H9 (cell line): ENCODE measurements around the gene WDR70. TPM values are rescaled to one million over a fixed set of nuclear protein-coding genes. Genes with fewer than 3 reads are reported as not detected.

Experiments
- DNase-seq: peaks from one replicate; pipeline ENCODE4 v3.0.0-alpha.2; 2017
- H2AFZ ChIP-seq: one replicate; pipeline ENCODE4 v1.6.1; 2013; ENCODE audit warnings: mild to moderate bottlenecking, low read length, control low read depth, moderate library complexity
- H2AK5ac ChIP-seq: 2 replicates; pipeline ENCODE4 v1.6.1; 2013; ENCODE audit warnings: low read length, control low read depth, mixed read lengths; ENCODE audit not compliant: insufficient read length
- H2BK120ac ChIP-seq: one replicate; pipeline ENCODE4 v1.6.1; 2013; ENCODE audit warnings: low read depth, mild to moderate bottlenecking, low read length, control low read depth, inconsistent platforms; ENCODE audit not compliant: poor library complexity, severe bottlenecking
- H2BK12ac ChIP-seq: 2 replicates; pipeline ENCODE4 v1.6.1; 2013; ENCODE audit warnings: low read length, control low read depth, mixed read lengths, low read depth; ENCODE audit not compliant: insufficient read length
- H2BK15ac ChIP-seq: 2 replicates; pipeline ENCODE4 v1.6.1; 2013; ENCODE audit warnings: low read depth, low read length, control low read depth
- H2BK20ac ChIP-seq: one replicate; pipeline ENCODE4 v1.6.1; 2013; ENCODE audit warnings: low read depth, mild to moderate bottlenecking, low read length, control low read depth, inconsistent platforms; ENCODE audit not compliant: poor library complexity, severe bottlenecking
- H2BK5ac ChIP-seq: 2 replicates; pipeline ENCODE4 v1.6.1; 2013; ENCODE audit warnings: low read length, control low read depth, mixed read lengths; ENCODE audit not compliant: insufficient read length
- H3K14ac ChIP-seq: 2 replicates; pipeline ENCODE4 v1.6.1; 2013; ENCODE audit warnings: low read length, control low read depth; ENCODE audit not compliant: insufficient read depth
- H3K18ac ChIP-seq: 2 replicates; pipeline ENCODE4 v1.6.1; 2013; ENCODE audit warnings: low read depth, mild to moderate bottlenecking, mixed read lengths, low read length, control low read depth; ENCODE audit not compliant: insufficient read length
- H3K23ac ChIP-seq: 2 replicates; pipeline ENCODE4 v1.6.1; 2013; ENCODE audit warnings: low read length, control low read depth, mixed read lengths, low read depth; ENCODE audit not compliant: insufficient read length
- H3K23me2 ChIP-seq: 2 replicates; pipeline ENCODE4 v1.6.1; 2013; ENCODE audit warnings: low read depth, mild to moderate bottlenecking, mixed read lengths, low read length, control low read depth; ENCODE audit not compliant: insufficient read length, poor library complexity, severe bottlenecking
- H3K27ac ChIP-seq: 2 replicates; pipeline ENCODE4 v1.5.1; 2013; ENCODE audit warnings: low read length, control low read depth, mixed read lengths, low read depth; ENCODE audit not compliant: insufficient read length
- H3K27me3 ChIP-seq: 2 replicates; pipeline ENCODE4 v1.6.1; 2013; ENCODE audit warnings: low read length, control low read depth, inconsistent platforms; ENCODE audit not compliant: insufficient read depth
- H3K4ac ChIP-seq: 2 replicates; pipeline ENCODE4 v1.6.1; 2013; ENCODE audit warnings: low read depth, mild to moderate bottlenecking, control low read depth, inconsistent platforms, low read length, moderate library complexity
- H3K4me1 ChIP-seq: 2 replicates; pipeline ENCODE4 v1.6.1; 2013; ENCODE audit warnings: low read length, control low read depth, inconsistent platforms; ENCODE audit not compliant: insufficient read depth
- H3K4me2 ChIP-seq: 2 replicates; pipeline ENCODE4 v1.6.1; 2013; ENCODE audit warnings: low read length, control low read depth, mixed read lengths; ENCODE audit not compliant: insufficient read length, insufficient read depth
- H3K56ac ChIP-seq: 2 replicates; pipeline ENCODE4 v1.6.1; 2013; ENCODE audit warnings: low read depth, mild to moderate bottlenecking, mixed read lengths, low read length, control low read depth; ENCODE audit not compliant: insufficient read length
- H3K79me1 ChIP-seq: 2 replicates; pipeline ENCODE4 v1.6.1; 2013; ENCODE audit warnings: low read depth, mild to moderate bottlenecking, moderate library complexity, low read length, control low read depth, inconsistent platforms; ENCODE audit not compliant: insufficient read depth, poor library complexity, severe bottlenecking
- H3K79me2 ChIP-seq: 2 replicates; pipeline ENCODE4 v1.6.1; 2013; ENCODE audit warnings: low read length, control low read depth, inconsistent platforms; ENCODE audit not compliant: insufficient read depth
- H3K9ac ChIP-seq: 2 replicates; pipeline ENCODE4 v1.6.1; 2013; ENCODE audit warnings: low read length, control low read depth, mixed read lengths; ENCODE audit not compliant: insufficient read length; ENCODE audit errors: extremely low read depth
- H3K9me3 ChIP-seq: one replicate; pipeline ENCODE4 v1.6.1; 2013; ENCODE audit warnings: low read depth, low read length, inconsistent platforms; ENCODE audit not compliant: control insufficient read depth
- H3T11ph ChIP-seq: one replicate; pipeline ENCODE4 v1.6.1; 2013; ENCODE audit warnings: mild to moderate bottlenecking, low read length, control low read depth, inconsistent platforms
- H4K20me1 ChIP-seq: one replicate; pipeline ENCODE4 v1.6.1; 2013; ENCODE audit not compliant: control insufficient read depth, insufficient read length, insufficient read depth
- H4K5ac ChIP-seq: 2 replicates; pipeline ENCODE4 v1.6.1; 2013; ENCODE audit warnings: low read depth, mild to moderate bottlenecking, mixed read lengths, low read length, control low read depth; ENCODE audit not compliant: insufficient read length
- H4K8ac ChIP-seq: replicated peaks from 2 replicates; pipeline ENCODE4 v1.6.1; 2013; ENCODE audit warnings: low read length, control low read depth, mixed read lengths, low read depth; ENCODE audit not compliant: insufficient read length
- H4K91ac ChIP-seq: 2 replicates; pipeline ENCODE4 v1.6.1; 2013; ENCODE audit warnings: low read depth, mild to moderate bottlenecking, moderate library complexity, mixed read lengths, low read length, control low read depth; ENCODE audit not compliant: insufficient read length
- H3K27ac Mint-ChIP-seq, 3 experiments: 2 replicates in 2 of 3; 3 replicates in 1 of 3; pipeline ENCODE4 v1.8.0; 2020 to 2021; ENCODE audit warnings: mixed read lengths in 3 of 3, mild to moderate bottlenecking in 1 of 3, moderate library complexity in 1 of 3
- H3K27me3 Mint-ChIP-seq: 2 replicates; pipeline ENCODE4 v1.8.0; 2021; ENCODE audit warnings: low read depth, mild to moderate bottlenecking, moderate library complexity, mixed read lengths
- H3K36me3 Mint-ChIP-seq, 3 experiments: 2 replicates in 2 of 3; 3 replicates in 1 of 3; pipeline ENCODE4 v1.8.0; 2020 to 2021; ENCODE audit warnings: low read depth in 3 of 3, mixed read lengths in 3 of 3; ENCODE audit not compliant: insufficient read depth in 1 of 3
- H3K4me1 Mint-ChIP-seq, 2 experiments: 2 replicates each; pipeline ENCODE4 v1.8.0; 2020; ENCODE audit warnings: mixed read lengths in 2 of 2
- H3K4me3 Mint-ChIP-seq, 2 experiments: 2 replicates in 1 of 2; 3 replicates in 1 of 2; pipeline ENCODE4 v1.8.0; 2020 to 2021; ENCODE audit warnings: mild to moderate bottlenecking in 2 of 2, mixed read lengths in 2 of 2, moderate library complexity in 1 of 2
- H3K9me3 Mint-ChIP-seq, 2 experiments: 2 replicates in 1 of 2; 3 replicates in 1 of 2; pipeline ENCODE4 v1.8.0; 2020; ENCODE audit warnings: mild to moderate bottlenecking in 2 of 2, mixed read lengths in 2 of 2, moderate library complexity in 1 of 2
- CTCF ChIP-seq: fragments of 200-600 bp; sonication (generic); conservative IDR thresholded peaks from 3 replicates; pipeline ENCODE4 v1.8.0; 2021; ENCODE audit warnings: antibody characterized with exemption, mild to moderate bottlenecking
- WGBS: extraction: QIAGEN DNeasy Blood & Tissue Kit; methylation state at CpG from one replicate; pipeline ENCODE4 v1.1.7; 2013; ENCODE audit warnings: missing lambda C conversion rate, low lambda C conversion rate, mixed read lengths; ENCODE audit not compliant: insufficient read length; ENCODE audit errors: extremely low coverage; 5-methylcytosine and 5-hydroxymethylcytosine counted together
- total RNA-seq: library from RNA; stranded (reverse); gene quantifications from 2 replicates; pipeline ENCODE4 v1.2.1, GENCODE V29; 2021

Gene WDR70
- total RNA-seq, 1 experiment from 2014 or later = 38.1 TPM

GRCh38 chr5:37571985-37572384, 192.9 kb downstream of the WDR70 start:
- Histone ChIP-seq H3K23ac (no peak overlapping the region), H2BK5ac (no peak overlapping the region), H2AK5ac (no peak overlapping the region), H3K14ac (no peak overlapping the region), H3K4me1 (no peaks in the 10 kb centered on the region), H3K27me3 (no peaks in the 10 kb centered on the region), H2BK12ac (no peak overlapping the region), H4K91ac (no peak overlapping the region), H3K23me2 (no peaks in the 10 kb centered on the region), H3K4me2 (no peak overlapping the region), H3K56ac (no peak overlapping the region), H2BK15ac (no peak overlapping the region), H4K5ac (no peak overlapping the region), H3K27ac (no peak overlapping the region), H4K8ac (no peak overlapping the region), H3K4ac (no peak overlapping the region), H3K79me1 (no peaks in the 10 kb centered on the region), H3T11ph (no peak overlapping the region), H3K9ac (no peak overlapping the region), H2AFZ (no peak overlapping the region), H3K9me3 (no peaks in the 10 kb centered on the region), H3K79me2 (no peaks in the 10 kb centered on the region), H2BK120ac (no peak overlapping the region), H2BK20ac (no peak overlapping the region), H3K18ac (no peak overlapping the region), H4K20me1 (no peaks in the 10 kb centered on the region)
- H3K27ac Mint-ChIP-seq = 0 out of 7 replicates have a peak overlapping the region, but pooled peaks of 1 of the 3 experiments have one; percentile 7
- no peaks in the 10 kb centered on the region for H3K9me3 Mint-ChIP-seq
- H3K4me1 Mint-ChIP-seq = peaks cover 10 to 13% of the 10 kb centered on the region in 2 experiments; a peak in 3 of 4 replicates
- no peak for DNase-seq
- no peaks in the 10 kb centered on the region for H3K27me3 Mint-ChIP-seq
- no peaks in the 10 kb centered on the region; a peak in 1 of 7 replicates for H3K36me3 Mint-ChIP-seq
- WGBS = no CpG with 5 or more reads among the region's 2 CpGs
- no peak for TF ChIP-seq CTCF
- no peak overlapping the region for H3K4me3 Mint-ChIP-seq
